GM18519 (cell line): ENCODE data around the gene ZBTB32.
"Not testable (repeated sequence)": the region's sequence is repeated elsewhere in the genome, so short reads cannot be mapped to it uniquely, and the experiment has no call there.

Source experiments
- ATAC-seq: cut with Tn5 transposase; IDR thresholded peaks from one replicate; pipeline ENCODE4 v1.9.1; 2021; ENCODE audit warnings: mild to moderate bottlenecking, moderate library complexity; ENCODE audit not compliant: unreplicated experiment, low FRiP score

The ZBTB32 gene, protein sequence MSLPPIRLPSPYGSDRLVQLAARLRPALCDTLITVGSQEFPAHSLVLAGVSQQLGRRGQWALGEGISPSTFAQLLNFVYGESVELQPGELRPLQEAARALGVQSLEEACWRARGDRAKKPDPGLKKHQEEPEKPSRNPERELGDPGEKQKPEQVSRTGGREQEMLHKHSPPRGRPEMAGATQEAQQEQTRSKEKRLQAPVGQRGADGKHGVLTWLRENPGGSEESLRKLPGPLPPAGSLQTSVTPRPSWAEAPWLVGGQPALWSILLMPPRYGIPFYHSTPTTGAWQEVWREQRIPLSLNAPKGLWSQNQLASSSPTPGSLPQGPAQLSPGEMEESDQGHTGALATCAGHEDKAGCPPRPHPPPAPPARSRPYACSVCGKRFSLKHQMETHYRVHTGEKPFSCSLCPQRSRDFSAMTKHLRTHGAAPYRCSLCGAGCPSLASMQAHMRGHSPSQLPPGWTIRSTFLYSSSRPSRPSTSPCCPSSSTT

GRCh38 chr19:35704218-35704617 is at the start of gene ZBTB32:
TSS of gene ZBTB32 (plus strand) at chr19:35704558. CDS start at chr19:35714627, 10,069 bp downstream.
- ATAC-seq, result no peak

DNA sequence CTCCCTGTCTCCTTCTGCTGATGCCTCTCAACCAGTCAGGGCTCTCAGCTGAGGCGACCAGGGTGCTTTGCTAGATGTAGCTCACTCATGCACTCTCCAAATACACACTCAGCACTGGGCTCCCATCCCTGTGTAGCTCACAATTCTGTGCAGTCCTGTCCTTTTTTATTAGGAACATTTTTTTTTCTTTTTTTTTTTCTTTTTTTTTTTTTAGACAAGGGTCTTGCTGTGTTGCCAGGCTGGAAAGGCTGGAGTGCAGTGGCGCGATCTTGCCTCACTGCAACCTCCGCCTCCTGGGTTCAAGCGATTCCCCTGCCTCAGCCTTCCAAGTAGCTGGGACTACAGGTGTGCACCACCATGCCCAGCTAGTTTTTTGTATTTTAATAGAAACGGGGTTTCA is 49.5 kb upstream of the ZBTB32 start:
- not testable (repeated sequence) for ATAC-seq

DNA sequence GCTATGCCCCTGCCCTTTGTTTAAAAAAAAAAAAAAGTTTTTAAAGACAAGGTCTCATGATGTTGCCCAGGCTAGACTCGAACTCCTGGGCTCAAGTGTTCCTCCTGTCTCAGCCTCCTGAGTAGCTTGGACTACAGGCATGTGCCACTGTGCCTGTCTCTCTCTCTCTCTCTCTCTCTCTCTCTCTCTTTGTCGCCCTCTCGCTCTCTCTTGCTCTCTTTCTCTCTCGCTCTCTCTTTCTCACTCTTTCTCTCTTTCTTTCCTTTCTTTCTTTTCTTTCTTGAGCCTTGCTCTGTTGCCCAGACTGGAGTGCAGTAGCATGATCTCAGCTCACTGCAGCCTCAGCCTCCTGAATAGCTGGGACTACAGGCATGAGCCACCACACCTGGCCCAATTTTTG is 48.8 kb upstream of the ZBTB32 start:
- ATAC-seq, result no peak

GRCh38 chr19:35656700-35657099 is 47.7 kb upstream of the ZBTB32 start:
- no peak for ATAC-seq

DNA sequence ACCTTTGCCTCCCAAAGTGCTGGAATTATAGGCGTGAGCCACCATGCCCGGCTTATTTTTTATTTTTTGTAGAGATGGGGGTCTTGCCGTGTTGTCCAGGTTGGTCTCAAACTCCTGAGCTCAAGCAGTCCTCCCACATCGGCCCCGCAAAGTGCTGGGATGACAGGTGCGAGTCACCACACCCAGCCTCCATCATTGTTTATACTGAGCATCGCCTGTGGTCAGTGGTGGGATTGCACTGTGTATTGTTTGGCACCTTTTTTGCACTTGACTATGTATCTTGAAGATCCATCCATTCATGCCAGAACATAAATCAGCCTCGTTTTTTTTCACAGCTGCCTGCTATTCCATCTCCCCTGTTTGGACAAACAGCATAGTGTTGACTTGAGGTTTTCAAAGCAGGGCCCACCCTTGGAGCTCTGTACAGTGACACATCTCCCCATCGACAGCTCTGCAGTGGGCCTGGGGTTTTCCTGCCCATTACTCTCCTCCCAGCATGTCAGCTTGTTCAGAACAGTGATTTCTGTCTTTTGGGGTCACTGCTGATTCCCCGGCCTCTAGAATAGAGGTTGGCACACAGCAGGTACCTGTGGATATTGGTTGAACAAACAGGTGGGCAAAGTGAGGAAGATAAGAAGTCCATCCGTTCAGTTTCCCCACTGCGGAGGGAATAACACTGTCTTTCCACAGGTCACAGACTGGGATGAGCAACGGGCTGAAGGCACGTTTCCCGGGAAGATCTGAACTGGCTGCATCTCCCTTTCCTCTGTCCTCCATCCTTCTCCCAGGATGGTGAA is 46.3 kb upstream of the ZBTB32 start:
- ATAC-seq, result no peak

DNA sequence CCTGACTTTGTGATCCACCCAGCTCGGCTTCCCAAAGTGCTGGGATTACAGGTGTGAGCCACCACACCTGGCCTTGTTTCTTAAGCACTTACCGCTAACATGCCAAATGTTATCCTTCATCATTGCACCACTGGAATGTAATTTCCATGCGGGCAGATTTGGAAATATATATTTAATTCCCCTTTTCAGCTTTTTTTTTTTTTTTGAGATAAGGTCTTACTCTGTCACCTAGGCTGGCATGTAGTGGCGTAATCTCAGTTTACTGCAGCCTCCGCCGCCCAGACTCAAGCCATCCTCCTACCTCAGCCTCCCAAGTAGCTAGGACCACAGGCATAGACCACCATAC is 42.4 kb upstream of the ZBTB32 start:
- ATAC-seq, result no peak

GRCh38 chr19:35663981-35664380 is 40.4 kb upstream of the ZBTB32 start:
- ATAC-seq, result no peak

DNA sequence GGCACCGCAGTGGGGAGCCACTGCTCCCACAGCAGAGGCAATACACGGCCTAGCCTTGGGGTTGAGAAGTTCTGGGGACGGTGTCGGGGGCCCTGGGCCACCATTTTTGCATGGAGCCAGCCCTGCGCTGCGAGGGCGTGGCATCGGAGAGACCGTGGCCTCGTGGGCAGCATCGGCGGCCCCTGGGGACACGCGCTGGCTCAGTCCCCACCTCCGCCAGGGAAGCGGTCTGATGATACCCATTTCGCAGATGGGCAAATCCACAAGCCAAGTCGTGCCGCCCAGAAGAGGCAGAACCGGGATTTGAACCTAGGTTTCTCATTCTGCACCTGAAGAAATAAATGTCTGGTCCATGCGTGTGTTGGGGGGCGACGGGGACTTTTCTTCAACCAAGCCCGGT is 39.2 kb upstream of the ZBTB32 start:
- ATAC-seq, result no peak

DNA sequence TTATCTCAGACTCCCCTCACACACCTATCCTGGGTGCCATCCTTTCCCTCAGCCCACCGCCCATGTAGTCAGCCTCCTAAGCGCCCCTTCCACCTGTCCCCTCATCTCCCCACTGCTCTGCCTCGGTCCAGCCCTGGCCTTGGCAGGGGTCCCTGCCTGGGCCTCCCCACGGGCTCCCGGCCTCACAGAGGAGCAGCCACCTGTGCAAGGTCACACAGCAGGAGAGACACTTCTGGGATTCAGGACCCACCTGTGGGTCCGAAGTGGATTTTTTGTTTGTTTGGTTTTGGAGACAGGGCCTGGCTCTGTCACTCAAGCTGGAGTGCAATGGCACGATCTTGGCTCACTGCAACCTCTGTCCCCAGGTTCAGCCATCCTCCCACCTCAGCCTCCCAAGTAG is 38.8 kb upstream of the ZBTB32 start:
- ATAC-seq, result no peak

- ATAC-seq, result no peak
Measured at GRCh38 chr19:35666251-35666913, 38.0 kb upstream of the ZBTB32 start, which contains the start of gene UPK1A. TSS of gene UPK1A (plus strand) at chr19:35666517. CDS start at chr19:35666813, 296 bp downstream.

GRCh38 chr19:35669566-35669965 is 34.8 kb upstream of the ZBTB32 start:
- no peak for ATAC-seq

DNA sequence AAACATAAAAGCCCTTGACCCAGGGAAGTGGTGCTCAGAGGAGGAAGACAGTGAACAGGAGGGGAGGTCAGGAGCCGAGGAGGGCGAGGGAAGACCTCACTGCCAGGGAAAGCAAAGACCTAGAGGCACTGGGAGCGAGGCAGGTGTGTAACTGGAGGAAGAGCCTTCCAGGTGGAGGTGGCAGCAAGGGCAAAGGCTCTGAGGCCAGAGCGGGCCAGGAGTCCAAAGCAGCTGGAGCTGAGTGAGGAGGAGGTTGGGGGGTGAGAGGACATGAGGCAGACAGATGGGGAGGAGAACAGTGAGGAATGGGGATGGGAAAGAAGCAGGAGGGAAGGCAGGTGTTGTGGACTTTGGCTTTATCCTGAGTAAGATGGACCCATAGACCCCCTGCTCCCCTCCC is 34.4 kb upstream of the ZBTB32 start:
- no peak for ATAC-seq

DNA sequence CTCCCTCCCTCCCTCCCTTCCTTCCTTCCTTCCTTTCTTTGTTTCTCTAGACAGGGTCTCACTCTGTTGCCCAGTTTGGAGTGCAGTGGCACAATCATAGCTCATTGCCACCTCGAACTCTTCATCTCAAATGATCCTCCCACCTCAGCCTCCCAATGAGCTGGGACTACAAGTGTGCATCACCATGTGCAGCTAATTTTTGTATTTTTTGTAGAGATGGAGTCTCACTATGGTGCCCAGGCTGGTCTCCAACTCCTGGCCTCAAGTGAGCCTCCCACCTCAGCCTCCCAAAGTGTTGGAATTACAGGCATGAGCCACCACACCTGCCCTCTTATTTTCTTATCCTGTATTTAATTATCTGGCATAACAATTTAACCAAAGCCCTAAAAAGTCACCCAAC is 33.7 kb upstream of the ZBTB32 start:
- no peak for ATAC-seq

GRCh38 chr19:35671818-35672217 is 32.5 kb upstream of the ZBTB32 start:
- ATAC-seq, result no peak

- no peak for ATAC-seq
Measured at GRCh38 chr19:35673121-35673804, 31.1 kb upstream of the ZBTB32 start.

- no peak for ATAC-seq
Measured at GRCh38 chr19:35675589-35676140, 28.7 kb upstream of the ZBTB32 start.

- no peak for ATAC-seq
Measured at GRCh38 chr19:35689836-35690235, 14.5 kb upstream of the ZBTB32 start.

GRCh38 chr19:35691106-35691505 is 13.3 kb upstream of the ZBTB32 start:
- not testable (repeated sequence) for ATAC-seq

DNA sequence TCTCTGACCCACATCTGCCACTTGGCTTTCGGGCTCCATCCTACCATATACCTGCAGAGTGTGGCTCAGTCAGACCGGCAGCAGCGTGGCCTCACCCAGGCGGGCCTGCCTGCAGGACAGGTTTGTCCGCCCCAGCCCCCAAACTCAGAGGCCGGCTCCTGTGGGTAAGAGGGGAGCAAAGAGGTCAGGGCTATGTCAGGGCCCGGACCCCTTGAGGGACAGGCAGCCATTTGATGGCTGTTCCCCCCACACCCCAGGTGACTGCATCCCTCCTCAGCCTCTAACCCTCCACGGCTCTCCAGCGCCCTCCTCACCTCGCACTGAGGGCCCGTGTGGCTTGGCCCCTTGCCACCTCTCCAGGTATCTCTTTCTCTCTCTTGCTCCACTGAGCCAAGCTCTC is 12.3 kb upstream of the ZBTB32 start:
- ATAC-seq, result no peak

DNA sequence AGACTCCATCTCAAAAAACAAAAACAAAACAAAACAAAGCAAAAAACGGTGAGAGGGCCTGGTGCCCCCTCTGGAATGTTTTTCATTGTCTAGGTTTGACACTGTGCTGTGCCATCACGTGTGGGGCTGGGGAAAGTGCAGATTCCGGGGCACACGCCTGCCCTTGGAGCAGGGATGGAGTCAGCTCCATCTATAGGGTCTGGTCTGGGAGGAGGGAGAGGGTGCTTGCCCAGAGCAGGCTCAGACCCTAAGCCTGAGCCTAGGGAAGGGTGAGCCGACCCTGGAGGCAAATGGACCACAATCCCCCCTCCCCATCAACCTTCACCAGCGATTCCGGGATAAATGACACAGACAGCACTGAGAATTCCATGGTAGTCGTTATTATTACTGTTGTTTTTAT is 10.9 kb upstream of the ZBTB32 start:
- ATAC-seq, result no peak
